Prostate gland (tissue), 2 donors: ENCODE measurements around the gene MOBP. TPM values are rescaled to one million over a fixed set of nuclear protein-coding genes. Genes with fewer than 3 reads are reported as not detected.
"Not testable (repeated sequence)": the region's sequence is repeated elsewhere in the genome, so short reads cannot be mapped to it uniquely, and the experiment has no call there.

ENCODE experiments used
- DNase-seq: peaks from one replicate; pipeline ENCODE4 v3.0.0-alpha.2; 2019; ENCODE audit warnings: low spot score
- H3K27ac ChIP-seq, 2 donors: fragments of 200-600 bp; sonication (generic); 2 replicates each; pipeline ENCODE4 v1.5.1; 2017 to 2019
- H3K27me3 ChIP-seq: fragments of 200-600 bp; sonication (generic); replicated peaks from 2 replicates; pipeline ENCODE4 v1.5.1; 2019; ENCODE audit not compliant: insufficient read depth
- H3K36me3 ChIP-seq, 2 donors: fragments of 200-600 bp; sonication (generic); 1 replicate in 1 of 2; 2 replicates in 1 of 2; pipeline versions ENCODE4 v1.5.1 to v1.8.1; 2017 to 2019
- H3K4me1 ChIP-seq: fragments of 200-600 bp; sonication (generic); replicated peaks from 2 replicates; pipeline ENCODE4 v1.5.1; 2019
- H3K4me3 ChIP-seq, 2 donors: fragments of 200-600 bp; sonication (generic); 2 replicates each; pipeline ENCODE4 v1.5.1; 2017 to 2019
- H3K9me3 ChIP-seq: fragments of 200-600 bp; sonication (generic); 2 replicates; pipeline ENCODE4 v1.5.1; 2017
- POLR2A ChIP-seq: fragments of 450-650 bp; IDR thresholded peaks from one replicate; pipeline ENCODE4 v1.6.1; 2016; ENCODE audit warnings: antibody characterized with exemption, mild to moderate bottlenecking
- POLR2AphosphoS5 ChIP-seq: sonication (generic); formaldehyde crosslinking; IDR thresholded peaks from one replicate; pipeline ENCODE4 v1.6.1; 2017; ENCODE audit warnings: antibody characterized with exemption
- WGBS: methylation state at CpG from one replicate; pipeline ENCODE4 v1.1.5; 2018; 5-methylcytosine and 5-hydroxymethylcytosine counted together
- intact Hi-C: fragments of 100-400 bp; cut with DNase I; formaldehyde crosslinking; loops from one replicate; pipeline ENCODE4 v1.14.2; 2022
- total RNA-seq, 2 donors: library from RNA; depleted of rRNA; stranded (reverse); fragments of >200 nt; gene quantifications; one replicate each; pipeline ENCODE4 v1.1.0, GENCODE V29; 2016
- TF ChIP-seq, protein P1 (sequence below), 4 experiments: fragments of 200-600 bp in 2 of 4; fragments of 450-650 bp in 2 of 4; sonication (generic) in 2 of 4; IDR thresholded peaks; 1 replicate in 3 of 4; 2 replicates in 1 of 4; pipeline ENCODE4 v1.5.1; 2016 to 2019; ENCODE audit warnings: antibody characterized with exemption in 4 of 4, mild to moderate bottlenecking in 2 of 4, moderate library complexity in 2 of 4

Gene MOBP
- total RNA-seq, 2 donors from 2014 or later: 2.4 TPM; not detected in 1

DNA sequence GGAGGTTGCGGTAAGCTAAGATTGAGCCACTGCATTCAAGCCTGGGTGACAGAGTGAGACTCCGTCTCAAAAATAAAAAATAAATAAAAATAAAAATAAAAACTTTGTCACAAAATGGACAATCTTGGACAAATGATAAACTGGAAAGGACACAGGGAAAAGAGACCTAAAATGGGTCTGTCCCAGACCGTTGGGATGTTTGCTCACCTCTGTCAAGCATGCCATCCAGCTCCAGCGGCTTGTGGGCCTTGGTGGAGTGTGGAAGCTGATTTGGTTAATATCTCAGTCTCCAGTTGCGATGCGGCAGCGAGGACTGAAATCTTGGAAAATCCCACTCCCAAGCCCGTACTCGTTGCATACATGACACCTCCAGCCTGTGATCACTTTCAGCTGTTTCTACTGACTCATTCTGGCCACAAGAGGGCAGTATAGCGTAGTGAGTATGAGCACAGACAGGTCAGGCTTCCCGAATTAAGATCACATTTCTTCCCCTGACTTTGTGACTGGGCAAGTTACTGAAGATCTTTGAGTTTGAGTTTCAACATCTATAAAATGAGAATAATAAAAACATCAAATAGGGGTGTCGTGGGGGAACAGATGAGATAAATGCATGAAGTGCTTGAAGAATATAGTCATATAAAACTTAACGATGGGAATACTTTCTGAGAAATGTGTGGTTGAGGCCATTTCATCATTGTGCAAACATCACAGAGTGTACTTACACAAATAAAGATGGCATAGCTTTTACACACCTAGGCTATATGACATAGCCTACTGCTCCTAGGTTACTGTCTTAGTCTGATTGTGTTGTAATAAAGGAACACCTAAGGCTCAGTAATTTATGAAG lies 19.6 kb upstream of the MOBP start:
- DNase-seq: peak; percentile 78
- 19% methylated on average over 13 of the region's 13 CpGs for WGBS
- TF ChIP-seq POLR2A (no peak), POLR2AphosphoS5 (peak; percentile 25)
- TF ChIP-seq, protein P1, sequence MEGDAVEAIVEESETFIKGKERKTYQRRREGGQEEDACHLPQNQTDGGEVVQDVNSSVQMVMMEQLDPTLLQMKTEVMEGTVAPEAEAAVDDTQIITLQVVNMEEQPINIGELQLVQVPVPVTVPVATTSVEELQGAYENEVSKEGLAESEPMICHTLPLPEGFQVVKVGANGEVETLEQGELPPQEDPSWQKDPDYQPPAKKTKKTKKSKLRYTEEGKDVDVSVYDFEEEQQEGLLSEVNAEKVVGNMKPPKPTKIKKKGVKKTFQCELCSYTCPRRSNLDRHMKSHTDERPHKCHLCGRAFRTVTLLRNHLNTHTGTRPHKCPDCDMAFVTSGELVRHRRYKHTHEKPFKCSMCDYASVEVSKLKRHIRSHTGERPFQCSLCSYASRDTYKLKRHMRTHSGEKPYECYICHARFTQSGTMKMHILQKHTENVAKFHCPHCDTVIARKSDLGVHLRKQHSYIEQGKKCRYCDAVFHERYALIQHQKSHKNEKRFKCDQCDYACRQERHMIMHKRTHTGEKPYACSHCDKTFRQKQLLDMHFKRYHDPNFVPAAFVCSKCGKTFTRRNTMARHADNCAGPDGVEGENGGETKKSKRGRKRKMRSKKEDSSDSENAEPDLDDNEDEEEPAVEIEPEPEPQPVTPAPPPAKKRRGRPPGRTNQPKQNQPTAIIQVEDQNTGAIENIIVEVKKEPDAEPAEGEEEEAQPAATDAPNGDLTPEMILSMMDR (IDR thresholded peaks at IDR 0.05): peak; percentile 69 to 89 (median 76)
- no peaks in the 10 kb centered on the region for H3K4me1 ChIP-seq
- no peaks in the 10 kb centered on the region for H3K9me3 ChIP-seq
- no peaks in the 10 kb centered on the region for H3K27me3 ChIP-seq
- intact Hi-C loops: loop anchor here (5.0 to 10.0 kb wide), 2 partner anchors 49 to 727 kb away; no protein-coding TSS in a partner anchor
- no peaks in the 10 kb centered on the region for H3K36me3 ChIP-seq
- no peak overlapping the region for H3K27ac ChIP-seq
- H3K4me3 ChIP-seq: no peak overlapping the region

- Histone ChIP-seq H3K36me3 (no peaks in the 10 kb centered on the region), H3K27ac (no peak overlapping the region), H3K4me1 (no peaks in the 10 kb centered on the region), H3K4me3 (no peak overlapping the region), H3K27me3 (no peaks in the 10 kb centered on the region), H3K9me3 (no peaks in the 10 kb centered on the region)
- WGBS: 42% methylated on average over 10 of the region's 10 CpGs
- intact Hi-C loops: loop anchor here (5.0 to 10.0 kb wide), 2 partner anchors 49 to 726 kb away; no protein-coding TSS in a partner anchor
- no peak for TF ChIP-seq POLR2AphosphoS5
- no peak for TF ChIP-seq POLR2A
- TF ChIP-seq, protein P1 (IDR thresholded peaks at IDR 0.05): no peak
- DNase-seq: no peak
Measured at GRCh38 chr3:39448506-39449233, 18.8 kb upstream of the MOBP start.

- Histone ChIP-seq H3K4me1 (no peaks in the 10 kb centered on the region), H3K27me3 (no peaks in the 10 kb centered on the region), H3K9me3 (no peaks in the 10 kb centered on the region), H3K36me3 (no peaks in the 10 kb centered on the region), H3K4me3 (no peak overlapping the region), H3K27ac (no peak overlapping the region)
- TF ChIP-seq POLR2A (no peak), POLR2AphosphoS5 (no peak)
- TF ChIP-seq, protein P1 (IDR thresholded peaks at IDR 0.05): no peak
- 75% methylated on average over 3 of the region's 3 CpGs for WGBS
- intact Hi-C loops: loop anchor here (5.0 to 10.0 kb wide), 2 partner anchors 48 to 725 kb away; no protein-coding TSS in a partner anchor
- no peak for DNase-seq
Measured at GRCh38 chr3:39449796-39450195, 17.7 kb upstream of the MOBP start.

GRCh38 chr3:39453134-39453533 lies 14.3 kb upstream of the MOBP start:
- no peaks in the 10 kb centered on the region for H3K36me3 ChIP-seq
- no peaks in the 10 kb centered on the region for H3K4me1 ChIP-seq
- no peaks in the 10 kb centered on the region for H3K27me3 ChIP-seq
- H3K4me3 ChIP-seq: no peak overlapping the region
- WGBS: 35% methylated on average over 1 of the region's 1 CpG
- TF ChIP-seq POLR2AphosphoS5: no peak
- no peak for TF ChIP-seq POLR2A
- TF ChIP-seq, protein P1 (IDR thresholded peaks at IDR 0.05): no peak
- no peak for DNase-seq
- intact Hi-C loops: no loop called here
- H3K27ac ChIP-seq: no peak overlapping the region
- H3K9me3 ChIP-seq: no peaks in the 10 kb centered on the region

DNA sequence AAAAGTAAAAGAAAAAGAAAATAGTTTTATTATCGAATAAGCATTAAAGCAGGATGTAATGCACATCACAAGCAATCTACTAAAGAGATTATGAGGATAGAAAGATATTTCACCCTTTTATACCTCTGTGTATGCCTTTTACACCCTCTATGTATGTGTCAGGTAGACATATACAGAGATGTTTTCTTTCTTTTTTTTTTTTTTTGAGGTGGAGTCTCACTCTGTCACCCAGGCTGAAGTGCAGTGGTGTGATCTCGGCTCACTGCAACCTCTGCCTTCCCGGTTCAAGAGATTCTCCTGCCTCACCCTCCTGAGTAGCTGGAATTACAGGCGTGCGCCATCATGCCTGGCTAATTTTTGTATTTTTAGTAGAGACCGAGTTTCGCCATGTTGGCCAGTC lies 13.6 kb upstream of the MOBP start:
- intact Hi-C loops, DNase-seq, H3K4me3 ChIP-seq, H3K4me1 ChIP-seq, H3K36me3 ChIP-seq, H3K27me3 ChIP-seq, H3K9me3 ChIP-seq, H3K27ac ChIP-seq: not testable (repeated sequence)
- 78% methylated on average over 7 of the region's 7 CpGs for WGBS
